Esophagus muscularis mucosa (tissue), 4 donors: Measurements from ENCODE around the gene TMEM221. TPM values are rescaled to one million over a fixed set of nuclear protein-coding genes. Genes with fewer than 3 reads are reported as not detected.
A peak's percentile ranks its signal among the peaks of the same experiment; 100 is the strongest.

Experiments
- DNase-seq: peaks from one replicate; pipeline ENCODE4 v3.0.0-alpha.2; 2017; ENCODE audit errors: extremely low spot score
- H3K27ac ChIP-seq, 4 donors: fragments of 200-600 bp; sonication (generic); replicated peaks in 1 of 4; 1 replicate in 3 of 4; 2 replicates in 1 of 4; pipeline ENCODE4 v1.5.1; 2016 to 2019; ENCODE audit warnings: mild to moderate bottlenecking in 1 of 4
- H3K27me3 ChIP-seq, 4 donors: fragments of 200-600 bp; sonication (generic); one replicate each; pipeline versions ENCODE4 v1.5.1 to v1.6.0; 2016 to 2019
- H3K36me3 ChIP-seq, 4 donors: fragments of 200-600 bp; sonication (generic); one replicate each; pipeline ENCODE4 v1.5.1; 2016 to 2019
- H3K4me1 ChIP-seq, 4 donors: fragments of 200-600 bp; sonication (generic); one replicate each; pipeline ENCODE4 v1.5.1; 2016 to 2019
- H3K4me3 ChIP-seq, 4 donors: fragments of 200-600 bp; sonication (generic); 1 replicate in 2 of 4; 2 replicates in 2 of 4; pipeline ENCODE4 v1.5.1; 2016 to 2019; ENCODE audit warnings: mild to moderate bottlenecking in 4 of 4, moderate library complexity in 1 of 4
- H3K9me3 ChIP-seq, 4 donors: fragments of 200-600 bp; sonication (generic); 1 replicate in 3 of 4; 2 replicates in 1 of 4; pipeline ENCODE4 v1.5.1; 2016 to 2019
- CTCF ChIP-seq, 3 experiments: fragments of 200-600 bp in 2 of 3; fragments of 450-650 bp in 1 of 3; sonication (generic) in 2 of 3; IDR thresholded peaks; one replicate each; pipeline ENCODE4 v1.5.1; 2017 to 2019; ENCODE audit warnings: antibody characterized with exemption in 3 of 3, mild to moderate bottlenecking in 2 of 3, moderate library complexity in 1 of 3
- EP300 ChIP-seq: sonication (generic); formaldehyde crosslinking; IDR thresholded peaks from one replicate; pipeline ENCODE4 v1.6.1; 2017; ENCODE audit warnings: antibody characterized with exemption
- POLR2A ChIP-seq: fragments of 450-650 bp; IDR thresholded peaks from one replicate; pipeline ENCODE4 v1.6.1; 2017; ENCODE audit warnings: antibody characterized with exemption, moderate library complexity, mild to moderate bottlenecking, low read depth
- POLR2AphosphoS5 ChIP-seq, 2 donors: sonication (generic); formaldehyde crosslinking; IDR thresholded peaks; one replicate each; pipeline ENCODE4 v1.6.1; 2017; ENCODE audit warnings: antibody characterized with exemption in 2 of 2
- WGBS: methylation state at CpG from one replicate; pipeline ENCODE4 v1.1.5; 2018; 5-methylcytosine and 5-hydroxymethylcytosine counted together
- intact Hi-C: fragments of 100-400 bp; cut with DNase I; formaldehyde crosslinking; loops from one replicate; pipeline ENCODE4 v1.15.1; 2023
- total RNA-seq, 4 donors: library from RNA; depleted of rRNA; stranded (reverse); fragments of >200 nt; gene quantifications; one replicate each; pipeline versions ENCODE4 v1.1.0 to v1.2.1, GENCODE V29; 2016

The TMEM221 gene
- total RNA-seq, 4 donors from 2014 or later: 0.26 to 0.75 TPM; not detected in 2

GRCh38 chr19:17424743-17425365 is 23.6 kb downstream of the TMEM221 start:
- TF ChIP-seq CTCF (IDR thresholded peaks at IDR 0.05): peak in 2 of 3 experiments; percentile 21 to 35
- no peak for TF ChIP-seq POLR2A
- no peaks in the 10 kb centered on the region for H3K27me3 ChIP-seq
- no peak overlapping the region for H3K4me3 ChIP-seq
- no peak for DNase-seq
- H3K36me3 ChIP-seq: peaks cover 0 to 19% (median 15%) of the 10 kb centered on the region in 4 donors
- WGBS: 32% methylated on average over 25 of the region's 27 CpGs
- no peak overlapping the region for H3K27ac ChIP-seq
- intact Hi-C loops: no loop called here
- H3K4me1 ChIP-seq: peaks cover 3 to 18% (median 16%) of the 10 kb centered on the region in 4 donors
- H3K9me3 ChIP-seq: no peaks in the 10 kb centered on the region

- H3K4me3 ChIP-seq: no peak overlapping the region
- no peaks in the 10 kb centered on the region for H3K9me3 ChIP-seq
- WGBS: 89% methylated on average over 17 of the region's 20 CpGs
- H3K36me3 ChIP-seq: peaks cover 0 to 19% (median 15%) of the 10 kb centered on the region in 4 donors
- no peaks in the 10 kb centered on the region for H3K27me3 ChIP-seq
- DNase-seq: no peak
- no peak overlapping the region for H3K27ac ChIP-seq
- peaks cover 8 to 25% (median 23%) of the 10 kb centered on the region in 4 donors for H3K4me1 ChIP-seq
- TF ChIP-seq POLR2A (no peak), EP300 (no peak), POLR2AphosphoS5 (IDR thresholded peaks at IDR 0.05) (no peak), CTCF (IDR thresholded peaks at IDR 0.05) (no peak)
- intact Hi-C loops: no loop called here
These were observed 24.8 kb downstream of the TMEM221 start for GRCh38 chr19:17423429-17424208.

DNA sequence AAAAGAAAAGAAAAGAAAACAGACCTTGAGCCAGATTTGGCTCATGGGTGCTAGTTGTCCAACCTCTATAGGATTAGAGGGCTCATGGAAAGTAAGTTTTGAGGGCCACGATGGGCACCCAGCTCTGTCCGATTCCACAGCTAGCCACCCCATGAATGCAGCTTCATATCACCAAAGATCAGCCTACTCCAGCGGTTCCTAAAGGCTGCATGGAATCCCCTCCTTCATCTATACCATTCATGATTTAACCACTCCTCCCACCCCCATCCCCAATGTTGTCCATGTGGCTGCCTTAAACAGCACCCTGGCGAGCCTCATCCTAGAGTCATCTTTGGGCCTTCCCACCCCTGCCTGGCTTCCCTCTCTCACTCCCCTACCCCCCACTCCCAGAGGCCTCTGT is 26.5 kb downstream of the TMEM221 start:
- Histone ChIP-seq H3K4me3 (no peak overlapping the region), H3K9me3 (no peaks in the 10 kb centered on the region), H3K27me3 (peaks cover 0 to 6% (median 0%) of the 10 kb centered on the region in 4 donors), H3K4me1 (peaks cover 8 to 25% (median 23%) of the 10 kb centered on the region in 4 donors), H3K36me3 (peaks cover 0 to 19% (median 15%) of the 10 kb centered on the region in 4 donors), H3K27ac (no peak overlapping the region)
- TF ChIP-seq POLR2A: no peak
- no peak for TF ChIP-seq EP300
- TF ChIP-seq POLR2AphosphoS5 (IDR thresholded peaks at IDR 0.05): no peak
- TF ChIP-seq CTCF (IDR thresholded peaks at IDR 0.05): no peak
- intact Hi-C loops: no loop called here
- WGBS: 96% methylated on average over 4 of the region's 4 CpGs
- DNase-seq: no peak

DNA sequence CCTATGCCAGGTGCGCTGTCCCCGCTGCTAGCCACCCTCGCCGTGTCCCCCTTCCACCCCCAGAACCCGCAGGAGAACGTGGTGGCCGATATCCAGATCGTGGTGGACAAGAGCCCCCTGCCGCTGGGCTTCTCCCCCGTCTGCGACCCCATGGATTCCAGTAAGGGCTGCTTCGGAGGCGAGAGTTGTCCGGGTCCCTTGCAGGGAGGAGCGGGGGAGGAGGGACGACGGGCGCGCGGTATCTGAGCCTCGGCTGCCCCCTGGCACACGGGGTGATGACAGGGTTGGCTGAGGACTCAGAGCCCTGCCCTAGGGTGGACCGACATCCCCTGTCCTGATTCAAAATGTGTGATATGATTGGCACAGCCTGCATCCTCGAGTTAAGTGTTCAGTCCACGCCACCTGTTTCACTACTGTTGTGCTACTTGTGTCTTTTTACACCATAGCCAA is 28.0 kb downstream of the TMEM221 start:
- Histone ChIP-seq H3K4me3 (peak overlapping the region; percentile 68 to 89 (median 82)), H3K27ac (peak overlapping the region; percentile 71 to 86 (median 80)), H3K9me3 (no peaks in the 10 kb centered on the region), H3K36me3 (peaks cover 0 to 19% (median 15%) of the 10 kb centered on the region in 4 donors), H3K4me1 (peaks cover 8 to 25% (median 23%) of the 10 kb centered on the region in 4 donors), H3K27me3 (peaks cover 0 to 16% (median 0%) of the 10 kb centered on the region in 4 donors)
- 9% methylated on average over 25 of the region's 25 CpGs for WGBS
- TF ChIP-seq EP300 (no peak), POLR2AphosphoS5 (IDR thresholded peaks at IDR 0.05) (no peak), POLR2A (no peak), CTCF (IDR thresholded peaks at IDR 0.05) (peak in 1 of 3 experiments; percentile 10)
- DNase-seq: no peak
- intact Hi-C loops: no loop called here
